Lower leg skin (tissue), 3 donors: Measurements from ENCODE around the gene CITED4.
"Not testable (repeated sequence)": the region's sequence is repeated elsewhere in the genome, so short reads cannot be mapped to it uniquely, and the experiment has no call there.

ENCODE experiments used
- CTCF ChIP-seq, 3 donors: fragments of 450-650 bp; IDR thresholded peaks; one replicate each; pipeline ENCODE4 v1.5.1; 2016; ENCODE audit warnings: antibody characterized with exemption in 3 of 3, mild to moderate bottlenecking in 3 of 3, moderate library complexity in 2 of 3
- POLR2A ChIP-seq, 2 donors: fragments of 450-650 bp; IDR thresholded peaks; one replicate each; pipeline ENCODE4 v1.6.1; 2016 to 2017; ENCODE audit warnings: antibody characterized with exemption in 2 of 2, mild to moderate bottlenecking in 1 of 2, moderate library complexity in 1 of 2

GRCh38 chr1:40894858-40895257, 32.7 kb upstream of the CITED4 start:
- TF ChIP-seq CTCF, POLR2A (IDR thresholded peaks at IDR 0.05): not testable (repeated sequence)
